HepG2 (cell line): ENCODE data around the gene NFKBIZ. TPM values are rescaled to one million over a fixed set of nuclear protein-coding genes. Genes with fewer than 3 reads are reported as not detected.
A peak's percentile ranks its signal among the peaks of the same experiment; 100 is the strongest.

Experiments
- EZH2 ChIP-seq: conservative IDR thresholded peaks from 2 replicates; pipeline ENCODE4 v1.6.1; 2012; ENCODE audit warnings: mild to moderate bottlenecking, low read depth, low read length, moderate library complexity
- NFIB ChIP-seq: sonication (generic); formaldehyde crosslinking; IDR thresholded peaks from 2 replicates; pipeline ENCODE4 v1.9.0; 2021; ENCODE audit warnings: missing genetic modification reagents, mild to moderate bottlenecking, borderline replicate concordance
- NKX3-1 ChIP-seq: sonication (generic); formaldehyde crosslinking; IDR thresholded peaks from 2 replicates; pipeline ENCODE4 v1.5.0; 2020; ENCODE audit warnings: missing genetic modification reagents
- PCBP1 ChIP-seq: fragments of 200-400 bp; formaldehyde crosslinking; IDR thresholded peaks from 2 replicates; pipeline ENCODE4 v1.6.1; 2017; ENCODE audit warnings: mild to moderate bottlenecking, low read depth, low read length, borderline replicate concordance
- PPARG ChIP-seq: conservative IDR thresholded peaks from 2 replicates; pipeline ENCODE4 v1.6.1; 2016; ENCODE audit warnings: missing biosample characterization, missing genetic modification reagents
- RAD51 ChIP-seq: fragments of 450-650 bp; IDR thresholded peaks from 2 replicates; pipeline ENCODE4 v1.6.1; 2016; ENCODE audit warnings: borderline replicate concordance
- TBX3 ChIP-seq: fragments of 450-650 bp; IDR thresholded peaks from 2 replicates; pipeline ENCODE4 v1.6.1; 2017; ENCODE audit warnings: antibody characterized with exemption, mild to moderate bottlenecking, inconsistent platforms, borderline replicate concordance
- ZFP90 ChIP-seq: sonication (generic); formaldehyde crosslinking; IDR thresholded peaks from 2 replicates; pipeline ENCODE4 v1.8.0; 2022; ENCODE audit warnings: missing genetic modification reagents, mild to moderate bottlenecking, inconsistent platforms, borderline replicate concordance
- ZKSCAN1 ChIP-seq: fragments of 150-350 bp; IDR thresholded peaks from 2 replicates; pipeline ENCODE4 v1.6.1; 2014; ENCODE audit warnings: low read length
- ZNF101 ChIP-seq: sonication (generic); formaldehyde crosslinking; IDR thresholded peaks from 2 replicates; pipeline ENCODE4 v1.4.0; 2020; ENCODE audit warnings: mild to moderate bottlenecking, low read depth, missing genetic modification reagents, borderline replicate concordance
- ZNF207 ChIP-seq: fragments of 450-650 bp; IDR thresholded peaks from 2 replicates; pipeline ENCODE4 v1.6.1; 2016; ENCODE audit warnings: antibody characterized with exemption, borderline replicate concordance
- ZNF253 ChIP-seq: sonication (generic); formaldehyde crosslinking; IDR thresholded peaks from 2 replicates; pipeline ENCODE4 v1.8.0; 2022; ENCODE audit warnings: mild to moderate bottlenecking, missing genetic modification reagents, borderline replicate concordance
- ZNF296 ChIP-seq: sonication (generic); formaldehyde crosslinking; conservative IDR thresholded peaks from 2 replicates; pipeline ENCODE4 v1.5.0; 2020; ENCODE audit warnings: mild to moderate bottlenecking, missing genetic modification reagents
- ZNF30 ChIP-seq: sonication (generic); formaldehyde crosslinking; IDR thresholded peaks from 2 replicates; pipeline ENCODE4 v1.5.0; 2020; ENCODE audit warnings: mild to moderate bottlenecking, missing genetic modification reagents
- ZNF547 ChIP-seq: sonication (generic); formaldehyde crosslinking; IDR thresholded peaks from 2 replicates; pipeline ENCODE4 v1.5.1; 2020; ENCODE audit warnings: mild to moderate bottlenecking, missing genetic modification reagents
- ZNF768 ChIP-seq: sonication (generic); formaldehyde crosslinking; IDR thresholded peaks from 2 replicates; pipeline ENCODE4 v1.4.0; 2020; ENCODE audit warnings: missing genetic modification reagents
- polyA plus RNA-seq, 8 experiments: library from polyadenylated mRNA; depleted of rRNA in 3 of 8; stranded (reverse) in 7 of 8; unstranded in 1 of 8; fragments of >200 nt; fragmentation: Illumina TruSeq in 4 of 8; extraction: Trizol in 4 of 8; gene quantifications; 2 replicates each; pipeline versions ENCODE4 v1.2.1 to v1.2.3, GENCODE V29; 2011 to 2016; ENCODE audit warnings: low read depth in 4 of 8, missing spikeins in 1 of 8, mixed read lengths in 1 of 8; ENCODE audit not compliant: insufficient read depth in 1 of 8
- total RNA-seq, 5 experiments: library from RNA; depleted of rRNA; stranded (reverse); fragments of >200 nt; fragmentation: Illumina TruSeq; extraction: Trizol; gene quantifications; 2 replicates each; pipeline ENCODE4 v1.2.3, GENCODE V29; 2016; ENCODE audit warnings: low read depth in 1 of 5
- TF ChIP-seq, protein P1 (sequence below): sonication (generic); formaldehyde crosslinking; conservative IDR thresholded peaks from 2 replicates; pipeline ENCODE4 v1.8.0; 2022; ENCODE audit warnings: mild to moderate bottlenecking, moderate library complexity, missing genetic modification reagents
- TF ChIP-seq, protein P2 (sequence below): sonication (generic); formaldehyde crosslinking; IDR thresholded peaks from 2 replicates; pipeline ENCODE4 v1.4.0; 2020; ENCODE audit warnings: missing genetic modification reagents
- TF ChIP-seq, protein P3 (sequence below): IDR thresholded peaks from 2 replicates; pipeline ENCODE4 v1.6.1; 2018; ENCODE audit warnings: missing genetic modification reagents, mild to moderate bottlenecking, missing compliant biosample characterization
- TF ChIP-seq, protein P4 (sequence below): IDR thresholded peaks from 2 replicates; pipeline ENCODE4 v1.6.1; 2018; ENCODE audit warnings: missing genetic modification reagents
- TF ChIP-seq, protein P5 (sequence below): sonication (generic); formaldehyde crosslinking; IDR thresholded peaks from 2 replicates; pipeline ENCODE4 v1.4.0; 2020; ENCODE audit warnings: mild to moderate bottlenecking, low read depth, missing genetic modification reagents

NFKBIZ gene
- total and polyA plus RNA-seq, 2 of the 13 experiments (the other 11 are each of a cell fraction or from before 2014, with no cell fraction given), result 25.9 to 60.6 TPM

DNA sequence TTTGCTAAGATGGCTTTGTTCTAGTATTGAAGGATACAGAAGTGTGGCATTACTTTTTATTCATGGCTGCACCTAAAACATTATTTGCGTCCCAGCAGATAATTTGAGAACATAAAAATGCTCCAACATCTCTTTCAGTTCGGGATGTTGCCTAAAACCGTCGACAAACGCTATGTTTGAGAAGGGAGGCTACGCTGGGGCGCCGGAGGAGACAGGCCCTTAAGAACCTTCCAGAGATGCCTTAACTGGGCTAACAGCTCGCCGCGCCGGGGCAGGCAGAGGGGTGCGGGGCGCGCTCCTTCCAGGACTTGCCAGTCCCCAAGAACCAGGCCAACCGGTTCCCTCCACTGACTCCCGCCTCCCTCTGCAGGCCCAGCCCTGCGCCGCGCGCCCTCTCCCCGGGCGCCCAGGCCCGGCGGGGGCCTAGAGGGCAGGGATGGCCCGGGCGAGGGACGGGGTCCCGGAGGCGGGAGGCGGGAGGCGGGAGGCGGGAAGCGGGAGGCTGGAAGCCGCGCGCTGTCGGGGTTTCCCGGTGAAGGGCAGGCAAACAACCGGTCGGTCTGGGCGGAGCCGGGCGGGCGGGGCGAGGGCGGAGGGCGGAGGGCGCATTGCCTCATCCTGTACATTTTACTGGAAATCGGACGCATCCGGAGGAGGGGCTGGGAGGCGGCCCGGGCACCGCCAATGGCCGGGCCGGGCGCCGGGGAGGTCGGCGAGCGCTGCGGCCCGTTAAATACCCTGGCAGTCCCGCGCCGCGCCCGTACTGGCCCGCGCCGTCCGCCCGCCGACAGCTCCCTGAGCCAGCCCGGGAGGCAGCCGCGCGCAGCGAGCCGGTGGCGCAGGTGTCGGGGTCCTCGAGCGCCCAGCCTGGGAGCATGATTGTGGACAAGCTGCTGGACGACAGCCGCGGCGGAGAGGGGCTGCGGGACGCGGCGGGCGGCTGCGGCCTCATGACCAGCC lies at the start of gene NFKBIZ (continued):
- TF ChIP-seq NFIB (CRISPR knock-in tag) (no peak), ZNF768 (CRISPR knock-in tag) (peak; percentile 41; the same call in 1 of the 2 replicates), ZNF207 (no peak), RAD51 (no peak), NKX3-1 (no peak), EZH2 (no peak), ZNF30 (CRISPR knock-in tag) (no peak), ZNF253 (no peak), TBX3 (no peak), ZNF296 (no peak), ZNF101 (CRISPR knock-in tag) (no peak), ZKSCAN1 (no peak), PPARG (CRISPR knock-in tag) (0 out of 2 replicates have a peak, but pooled peaks have one; percentile 12), PCBP1 (no peak), ZNF547 (CRISPR knock-in tag) (0 out of 2 replicates have a peak, but pooled peaks have one; percentile 68), ZFP90 (CRISPR knock-in tag) (no peak)
- TF ChIP-seq, protein P1, sequence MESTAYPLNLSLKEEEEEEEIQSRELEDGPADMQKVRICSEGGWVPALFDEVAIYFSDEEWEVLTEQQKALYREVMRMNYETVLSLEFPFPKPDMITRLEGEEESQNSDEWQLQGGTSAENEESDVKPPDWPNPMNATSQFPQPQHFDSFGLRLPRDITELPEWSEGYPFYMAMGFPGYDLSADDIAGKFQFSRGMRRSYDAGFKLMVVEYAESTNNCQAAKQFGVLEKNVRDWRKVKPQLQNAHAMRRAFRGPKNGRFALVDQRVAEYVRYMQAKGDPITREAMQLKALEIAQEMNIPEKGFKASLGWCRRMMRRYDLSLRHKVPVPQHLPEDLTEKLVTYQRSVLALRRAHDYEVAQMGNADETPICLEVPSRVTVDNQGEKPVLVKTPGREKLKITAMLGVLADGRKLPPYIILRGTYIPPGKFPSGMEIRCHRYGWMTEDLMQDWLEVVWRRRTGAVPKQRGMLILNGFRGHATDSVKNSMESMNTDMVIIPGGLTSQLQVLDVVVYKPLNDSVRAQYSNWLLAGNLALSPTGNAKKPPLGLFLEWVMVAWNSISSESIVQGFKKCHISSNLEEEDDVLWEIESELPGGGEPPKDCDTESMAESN (CRISPR knock-in tag), result peak; percentile 95
- TF ChIP-seq, protein P2, sequence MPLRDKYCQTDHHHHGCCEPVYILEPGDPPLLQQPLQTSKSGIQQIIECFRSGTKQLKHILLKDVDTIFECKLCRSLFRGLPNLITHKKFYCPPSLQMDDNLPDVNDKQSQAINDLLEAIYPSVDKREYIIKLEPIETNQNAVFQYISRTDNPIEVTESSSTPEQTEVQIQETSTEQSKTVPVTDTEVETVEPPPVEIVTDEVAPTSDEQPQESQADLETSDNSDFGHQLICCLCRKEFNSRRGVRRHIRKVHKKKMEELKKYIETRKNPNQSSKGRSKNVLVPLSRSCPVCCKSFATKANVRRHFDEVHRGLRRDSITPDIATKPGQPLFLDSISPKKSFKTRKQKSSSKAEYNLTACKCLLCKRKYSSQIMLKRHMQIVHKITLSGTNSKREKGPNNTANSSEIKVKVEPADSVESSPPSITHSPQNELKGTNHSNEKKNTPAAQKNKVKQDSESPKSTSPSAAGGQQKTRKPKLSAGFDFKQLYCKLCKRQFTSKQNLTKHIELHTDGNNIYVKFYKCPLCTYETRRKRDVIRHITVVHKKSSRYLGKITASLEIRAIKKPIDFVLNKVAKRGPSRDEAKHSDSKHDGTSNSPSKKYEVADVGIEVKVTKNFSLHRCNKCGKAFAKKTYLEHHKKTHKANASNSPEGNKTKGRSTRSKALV, result no peak; the same call in 1 of the 2 replicates
- TF ChIP-seq, protein P3, sequence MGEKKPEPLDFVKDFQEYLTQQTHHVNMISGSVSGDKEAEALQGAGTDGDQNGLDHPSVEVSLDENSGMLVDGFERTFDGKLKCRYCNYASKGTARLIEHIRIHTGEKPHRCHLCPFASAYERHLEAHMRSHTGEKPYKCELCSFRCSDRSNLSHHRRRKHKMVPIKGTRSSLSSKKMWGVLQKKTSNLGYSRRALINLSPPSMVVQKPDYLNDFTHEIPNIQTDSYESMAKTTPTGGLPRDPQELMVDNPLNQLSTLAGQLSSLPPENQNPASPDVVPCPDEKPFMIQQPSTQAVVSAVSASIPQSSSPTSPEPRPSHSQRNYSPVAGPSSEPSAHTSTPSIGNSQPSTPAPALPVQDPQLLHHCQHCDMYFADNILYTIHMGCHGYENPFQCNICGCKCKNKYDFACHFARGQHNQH (CRISPR knock-in tag), result no peak
- TF ChIP-seq, protein P4, sequence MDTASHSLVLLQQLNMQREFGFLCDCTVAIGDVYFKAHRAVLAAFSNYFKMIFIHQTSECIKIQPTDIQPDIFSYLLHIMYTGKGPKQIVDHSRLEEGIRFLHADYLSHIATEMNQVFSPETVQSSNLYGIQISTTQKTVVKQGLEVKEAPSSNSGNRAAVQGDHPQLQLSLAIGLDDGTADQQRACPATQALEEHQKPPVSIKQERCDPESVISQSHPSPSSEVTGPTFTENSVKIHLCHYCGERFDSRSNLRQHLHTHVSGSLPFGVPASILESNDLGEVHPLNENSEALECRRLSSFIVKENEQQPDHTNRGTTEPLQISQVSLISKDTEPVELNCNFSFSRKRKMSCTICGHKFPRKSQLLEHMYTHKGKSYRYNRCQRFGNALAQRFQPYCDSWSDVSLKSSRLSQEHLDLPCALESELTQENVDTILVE, result peak; percentile 94
- TF ChIP-seq, protein P5, sequence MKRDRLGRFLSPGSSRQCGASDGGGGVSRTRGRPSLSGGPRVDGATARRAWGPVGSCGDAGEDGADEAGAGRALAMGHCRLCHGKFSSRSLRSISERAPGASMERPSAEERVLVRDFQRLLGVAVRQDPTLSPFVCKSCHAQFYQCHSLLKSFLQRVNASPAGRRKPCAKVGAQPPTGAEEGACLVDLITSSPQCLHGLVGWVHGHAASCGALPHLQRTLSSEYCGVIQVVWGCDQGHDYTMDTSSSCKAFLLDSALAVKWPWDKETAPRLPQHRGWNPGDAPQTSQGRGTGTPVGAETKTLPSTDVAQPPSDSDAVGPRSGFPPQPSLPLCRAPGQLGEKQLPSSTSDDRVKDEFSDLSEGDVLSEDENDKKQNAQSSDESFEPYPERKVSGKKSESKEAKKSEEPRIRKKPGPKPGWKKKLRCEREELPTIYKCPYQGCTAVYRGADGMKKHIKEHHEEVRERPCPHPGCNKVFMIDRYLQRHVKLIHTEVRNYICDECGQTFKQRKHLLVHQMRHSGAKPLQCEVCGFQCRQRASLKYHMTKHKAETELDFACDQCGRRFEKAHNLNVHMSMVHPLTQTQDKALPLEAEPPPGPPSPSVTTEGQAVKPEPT, result no peak; the same call in 1 of the 2 replicates
